Testis (tissue), 3 donors: Measurements from ENCODE around the gene EIF4G3. TPM values are rescaled to one million over a fixed set of nuclear protein-coding genes. Genes with fewer than 3 reads are reported as not detected.

Experiments
- DNase-seq: peaks from one replicate; pipeline ENCODE4 v3.0.0-alpha.2; 2019
- H3K27ac ChIP-seq, 2 donors: fragments of 200-600 bp; sonication (generic); one replicate each; pipeline ENCODE4 v1.5.1; 2019
- H3K27me3 ChIP-seq: fragments of 200-600 bp; sonication (generic); one replicate; pipeline ENCODE4 v1.5.1; 2019
- H3K36me3 ChIP-seq: fragments of 200-600 bp; sonication (generic); one replicate; pipeline ENCODE4 v1.5.1; 2017; ENCODE audit warnings: low read depth; ENCODE audit errors: missing control alignments
- H3K4me1 ChIP-seq: fragments of 200-600 bp; sonication (generic); one replicate; pipeline ENCODE4 v1.5.1; 2019
- H3K4me3 ChIP-seq, 2 donors: fragments of 200-600 bp; sonication (generic); one replicate each; pipeline ENCODE4 v1.5.1; 2017 to 2019
- H3K9me3 ChIP-seq: fragments of 200-600 bp; sonication (generic); one replicate; pipeline ENCODE4 v1.5.1; 2017
- CTCF ChIP-seq, 3 experiments: fragments of 450-650 bp in 2 of 3; fragments of 200-600 bp in 1 of 3; sonication (generic) in 1 of 3; IDR thresholded peaks; one replicate each; pipeline ENCODE4 v1.5.1; 2016 to 2019; ENCODE audit warnings: antibody characterized with exemption in 3 of 3, mild to moderate bottlenecking in 2 of 3, moderate library complexity in 1 of 3
- POLR2A ChIP-seq: fragments of 450-650 bp; IDR thresholded peaks from one replicate; pipeline ENCODE4 v1.6.1; 2017; ENCODE audit warnings: antibody characterized with exemption, mild to moderate bottlenecking, moderate library complexity
- WGBS, 2 donors: methylation state at CpG; one replicate each; pipeline ENCODE4 v1.1.5; 2018; 5-methylcytosine and 5-hydroxymethylcytosine counted together
- intact Hi-C: fragments of 100-400 bp; cut with DNase I; formaldehyde crosslinking; loops from one replicate; pipeline ENCODE4 v1.15.1; 2023; ENCODE audit warnings: low total_unique reads
- polyA plus RNA-seq: library from polyadenylated mRNA; stranded (reverse); fragments of 350-450 nt; fragmentation: Illumina TruSeq; extraction: RNeasy Lipid Tissue Mini Kit (QIAGEN cat#74804); gene quantifications from one replicate; pipeline ENCODE4 v1.2.3, GENCODE V29; 2014; ENCODE audit warnings: low read depth, low replicate concordance; ENCODE audit not compliant: insufficient read depth
- total RNA-seq, 2 donors: library from RNA; depleted of rRNA; stranded (reverse); fragments of >200 nt; gene quantifications; one replicate each; pipeline ENCODE4 v1.2.3, GENCODE V29; 2016

Gene EIF4G3
- total and polyA plus RNA-seq, 3 donors from 2014 or later: 146 to 198 (median 165) TPM

GRCh38 chr1:21154717-21155116, 22.0 kb downstream of the EIF4G3 start:
- WGBS, 2 donors: 92 to 97% methylated on average over 3 of the region's 3 CpGs
- Histone ChIP-seq H3K9me3 (no peaks in the 10 kb centered on the region), H3K27ac (no peak overlapping the region), H3K27me3 (no peaks in the 10 kb centered on the region), H3K36me3 (no peaks in the 10 kb centered on the region), H3K4me1 (no peaks in the 10 kb centered on the region), H3K4me3 (no peak overlapping the region)
- no peak for DNase-seq
- intact Hi-C loops: no loop called here
- TF ChIP-seq POLR2A (no peak), CTCF (IDR thresholded peaks at IDR 0.05) (no peak)

- no peak for DNase-seq
- intact Hi-C loops: no loop called here
- 96% methylated on average over 6 of the region's 6 CpGs for WGBS, 2 donors
- Histone ChIP-seq H3K27ac (no peak overlapping the region), H3K4me1 (peaks cover 3% of the 10 kb centered on the region), H3K27me3 (no peaks in the 10 kb centered on the region), H3K36me3 (no peaks in the 10 kb centered on the region), H3K4me3 (no peak overlapping the region), H3K9me3 (no peaks in the 10 kb centered on the region)
- TF ChIP-seq POLR2A (no peak), CTCF (IDR thresholded peaks at IDR 0.05) (no peak)
Measured at GRCh38 chr1:21153388-21153787, 23.3 kb downstream of the EIF4G3 start.

GRCh38 chr1:21152423-21153100, 24.1 kb downstream of the EIF4G3 start:
- Histone ChIP-seq H3K4me3 (no peak overlapping the region), H3K4me1 (peaks cover 3% of the 10 kb centered on the region), H3K27ac (no peak overlapping the region), H3K27me3 (no peaks in the 10 kb centered on the region), H3K36me3 (no peaks in the 10 kb centered on the region), H3K9me3 (no peaks in the 10 kb centered on the region)
- DNase-seq: no peak
- 66 to 72% methylated on average over 4 of the region's 4 CpGs for WGBS, 2 donors
- intact Hi-C loops: no loop called here
- no peak for TF ChIP-seq CTCF (IDR thresholded peaks at IDR 0.05)
- no peak for TF ChIP-seq POLR2A

GRCh38 chr1:21149855-21150432, 26.8 kb downstream of the EIF4G3 start:
- intact Hi-C loops: no loop called here
- 66 to 68% methylated on average over 3 of the region's 3 CpGs for WGBS, 2 donors
- H3K27ac ChIP-seq: no peak overlapping the region

More at GRCh38 chr1:21149855-21150432, 26.8 kb downstream of the EIF4G3 start:
- Histone ChIP-seq H3K27me3 (no peaks in the 10 kb centered on the region), H3K4me3 (no peak overlapping the region), H3K4me1 (peaks cover 3% of the 10 kb centered on the region), H3K36me3 (no peaks in the 10 kb centered on the region), H3K9me3 (no peaks in the 10 kb centered on the region)
- no peak for DNase-seq
- TF ChIP-seq CTCF (IDR thresholded peaks at IDR 0.05) (no peak), POLR2A (no peak)
